HL-60/S4 treated with phorbol 12-myristate 13-acetate at 8.2 ng/mL for 4 days and 3 days (cell line): ENCODE data around the gene RBKS.
"Not testable (repeated sequence)": the region's sequence is repeated elsewhere in the genome, so short reads cannot be mapped to it uniquely, and the experiment has no call there.

Experiments used
- in situ Hi-C: fragments of 300-500 bp; cut with MboI; formaldehyde crosslinking; loops from 2 replicates; pipeline ENCODE4 v1.15.0; 2022; ENCODE audit warnings: low sequenced_read_pairs

RBKS gene

DNA sequence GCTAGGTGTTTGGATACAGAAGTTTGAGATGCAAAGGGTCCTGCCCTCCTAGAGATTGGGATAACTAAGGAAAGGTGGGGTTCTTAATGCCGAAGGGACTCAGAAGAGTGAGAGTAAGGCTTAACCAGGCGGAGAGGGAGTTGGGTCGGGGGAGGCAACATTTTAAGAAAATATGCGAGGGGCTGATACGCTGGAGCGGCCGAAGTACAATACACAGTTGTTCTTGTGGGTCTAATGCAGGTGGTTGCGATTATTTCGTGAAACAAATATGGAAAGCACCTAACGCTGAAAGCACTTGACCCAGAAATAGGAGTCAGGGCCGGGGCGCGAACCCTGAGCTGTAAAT lies 119.0 kb downstream of the RBKS start:
- in situ Hi-C loops, result no loop called here

GRCh38 chr2:27766287-27766661 lies 123.9 kb downstream of the RBKS start:
- in situ Hi-C loops, result no loop called here

- in situ Hi-C loops, result no loop called here
These were observed 124.4 kb downstream of the RBKS start for GRCh38 chr2:27765621-27766286.

DNA sequence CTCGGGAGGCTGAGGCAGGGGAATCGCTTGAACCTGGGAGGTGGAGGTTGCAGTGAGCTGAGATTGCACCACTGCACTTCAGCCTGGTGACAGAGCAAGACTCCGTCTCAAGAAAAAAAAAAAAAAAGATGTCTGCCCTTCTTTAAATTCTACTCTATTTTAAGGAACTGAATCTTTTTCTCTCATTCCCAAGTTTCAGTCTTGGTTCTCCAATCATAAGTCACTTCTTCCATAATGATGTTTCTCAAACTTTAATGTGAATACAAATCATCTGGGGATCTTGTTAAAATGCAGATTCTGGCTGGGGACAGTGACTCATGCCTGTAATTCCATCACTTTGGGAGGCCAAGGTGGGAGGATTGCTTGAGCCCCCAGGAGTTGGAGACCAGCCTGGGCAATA lies 125.7 kb downstream of the RBKS start:
- in situ Hi-C loops, result not testable (repeated sequence)

GRCh38 chr2:27763907-27764267 lies 126.3 kb downstream of the RBKS start:
- in situ Hi-C loops, result no loop called here

GRCh38 chr2:27762951-27763906 lies 127.0 kb downstream of the RBKS start:
- in situ Hi-C loops, result no loop called here

GRCh38 chr2:27756544-27757498 lies 133.4 kb downstream of the RBKS start:
- in situ Hi-C loops, result no loop called here

GRCh38 chr2:27756091-27756490 lies 134.1 kb downstream of the RBKS start:
- in situ Hi-C loops, result no loop called here

- in situ Hi-C loops, result no loop called here
These were observed 135.4 kb downstream of the RBKS start for GRCh38 chr2:27754831-27755230.

GRCh38 chr2:27754138-27754588 lies 136.0 kb downstream of the RBKS start:
- in situ Hi-C loops, result no loop called here

GRCh38 chr2:27752551-27753237 lies 137.5 kb downstream of the RBKS start:
- in situ Hi-C loops, result no loop called here

DNA sequence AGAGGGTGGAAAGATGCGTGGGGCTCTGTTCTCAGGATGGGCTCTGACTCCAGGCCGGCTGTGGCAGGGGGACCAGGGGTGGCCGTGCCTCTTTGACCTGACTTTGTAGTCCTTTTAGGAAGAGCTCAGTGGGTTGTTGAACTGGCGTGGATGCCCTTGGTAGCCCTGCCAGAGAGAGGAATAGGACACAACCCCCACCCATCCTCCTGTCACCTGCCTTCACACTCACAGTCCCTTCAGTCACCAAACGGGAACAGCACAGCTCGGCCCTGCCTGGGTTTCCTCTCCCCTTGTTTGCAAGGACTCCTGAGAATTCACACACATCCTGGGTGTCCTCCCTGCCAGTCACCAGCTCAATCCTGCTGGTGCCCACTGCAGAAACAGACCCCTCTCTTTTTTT lies 138.8 kb downstream of the RBKS start:
- in situ Hi-C loops, result no loop called here

DNA sequence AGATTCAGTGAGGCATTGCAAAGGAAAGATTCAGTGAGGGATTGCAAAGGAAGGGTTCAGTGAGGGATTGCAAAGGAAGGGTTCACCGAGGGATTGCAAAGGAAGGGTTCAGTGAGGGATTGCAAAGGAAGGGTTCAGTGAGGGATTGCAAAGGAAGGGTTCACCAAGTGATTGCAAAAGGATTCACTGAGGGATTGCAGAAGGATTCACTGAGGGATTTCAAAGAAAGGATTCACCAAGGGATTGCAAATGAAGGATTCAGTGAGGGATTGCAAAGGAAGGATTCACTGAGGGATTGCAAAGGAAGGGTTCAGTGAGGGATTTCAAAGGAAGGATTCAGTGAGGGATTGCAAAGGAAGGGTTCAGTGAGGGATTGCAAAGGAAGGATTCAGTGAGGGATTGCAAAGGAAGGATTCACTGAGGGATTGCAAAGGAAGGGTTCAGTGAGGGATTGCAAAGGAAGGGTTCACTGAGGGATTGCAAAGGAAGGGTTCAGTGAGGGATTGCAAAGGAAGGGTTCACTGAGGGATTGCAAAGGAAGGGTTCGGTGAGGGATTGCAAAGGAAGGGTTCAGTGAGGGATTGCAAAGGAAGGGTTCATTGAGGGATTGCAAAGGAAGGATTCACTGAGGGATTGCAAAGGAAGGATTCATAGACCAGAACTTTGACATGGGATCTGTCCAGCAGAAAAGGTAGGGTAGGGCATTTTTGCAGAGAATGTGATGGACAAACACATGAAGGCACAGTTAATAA lies 141.2 kb downstream of the RBKS start:
- in situ Hi-C loops, result not testable (repeated sequence)

DNA sequence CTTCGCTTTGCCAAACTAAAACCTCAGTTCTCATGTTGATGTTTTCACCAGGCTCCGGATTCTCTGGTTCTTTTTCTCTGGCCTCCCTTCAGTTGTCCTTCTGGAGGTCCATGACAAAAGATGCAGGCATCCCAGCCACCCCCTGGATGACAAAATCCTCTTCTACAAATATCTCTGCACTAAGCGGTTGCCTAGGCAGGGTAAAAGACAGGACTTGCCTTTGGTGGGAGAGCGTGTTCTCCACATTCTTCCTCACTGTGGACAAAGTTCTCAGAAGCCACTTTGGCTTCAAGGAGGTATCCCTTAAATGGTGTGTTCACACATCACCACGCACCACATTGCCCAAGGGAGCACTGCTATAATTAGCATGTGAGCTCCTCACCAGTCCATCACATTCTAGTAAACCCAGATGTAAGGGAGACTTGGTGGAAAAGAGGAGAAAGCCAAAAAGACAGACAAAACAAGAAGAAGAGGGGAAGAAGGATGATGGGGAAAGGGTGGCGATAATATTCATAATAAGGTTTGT lies 142.3 kb downstream of the RBKS start:
- in situ Hi-C loops, result no loop called here

- in situ Hi-C loops, result no loop called here
These were observed 143.9 kb downstream of the RBKS start for GRCh38 chr2:27746325-27746724.

GRCh38 chr2:27745494-27745893 lies 144.7 kb downstream of the RBKS start:
- in situ Hi-C loops, result not testable (repeated sequence)

DNA sequence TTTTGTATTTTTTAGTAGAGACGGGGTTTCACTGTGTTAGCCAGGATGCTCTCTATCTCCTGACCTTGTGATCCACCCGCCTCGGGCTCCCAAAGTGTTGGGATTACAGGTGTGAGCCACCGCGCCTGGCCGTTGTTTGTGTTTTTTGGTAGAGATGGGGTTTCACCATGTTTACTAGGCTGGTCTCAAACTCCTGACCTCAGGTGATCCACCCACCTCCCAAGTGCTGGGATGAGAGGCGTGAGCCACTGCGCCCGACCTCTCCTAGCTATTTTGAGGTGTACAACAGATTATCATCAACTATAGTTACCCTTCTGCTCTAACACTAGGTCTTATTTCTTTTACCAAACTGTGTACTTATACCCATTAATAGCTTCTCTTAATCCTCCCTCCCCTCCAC lies 147.6 kb downstream of the RBKS start:
- in situ Hi-C loops, result no loop called here

DNA sequence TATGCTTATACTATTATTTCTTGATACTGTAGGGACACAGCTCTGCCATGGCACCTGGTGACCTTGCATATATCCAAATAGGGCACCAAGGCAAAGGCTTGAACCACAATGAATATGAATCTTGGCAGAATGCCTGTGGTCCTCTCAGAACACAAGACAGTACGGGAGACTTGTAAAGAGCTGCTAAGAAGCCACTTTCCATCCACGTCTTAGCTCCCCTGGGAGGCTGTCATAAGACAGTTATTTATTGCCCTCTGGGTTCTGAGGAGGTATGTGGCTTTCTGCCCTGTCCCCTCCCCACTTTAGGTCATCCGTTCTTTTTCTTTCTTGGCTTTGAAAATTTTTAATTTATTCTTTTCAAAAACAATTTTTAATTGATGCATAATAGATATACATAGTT lies 148.5 kb downstream of the RBKS start:
- in situ Hi-C loops, result no loop called here

DNA sequence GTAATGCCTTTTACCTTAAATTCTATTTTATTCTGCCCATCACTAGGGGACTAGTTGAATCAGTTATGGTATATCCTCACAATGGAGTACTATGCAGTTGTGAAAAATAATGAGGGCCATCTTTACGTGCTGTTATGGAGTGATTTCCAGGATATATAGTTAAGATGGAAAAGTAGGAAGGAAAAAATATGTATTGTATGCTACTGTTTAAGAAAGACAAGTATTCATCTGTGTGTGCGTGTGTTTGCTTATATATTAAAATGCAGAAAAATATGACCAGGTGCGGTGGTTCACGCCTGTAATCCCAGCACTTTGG lies 151.2 kb downstream of the RBKS start:
- in situ Hi-C loops, result no loop called here
